Lung (tissue), 12 donors: ENCODE measurements around the gene AMBRA1. TPM values are rescaled to one million over a fixed set of nuclear protein-coding genes. Genes with fewer than 3 reads are reported as not detected.

Source experiments
- ATAC-seq: fragments of 200-7000 bp; cut with Tn5 transposase; one replicate; pipeline ENCODE4 v1.9.1; 2020; ENCODE audit warnings: moderate number of reproducible peaks; ENCODE audit not compliant: insufficient read depth, low FRiP score
- DNase-seq, 3 donors: peaks; one replicate each; pipeline ENCODE4 v3.0.0-alpha.2; 2013 to 2017
- H3K27ac ChIP-seq, 2 donors: one replicate each; pipeline ENCODE4 v1.5.1; 2013; ENCODE audit warnings: mild to moderate bottlenecking in 2 of 2, moderate library complexity in 2 of 2, control low read depth in 1 of 2, inconsistent platforms in 1 of 2, low read depth in 1 of 2, low read length in 1 of 2
- H3K27me3 ChIP-seq, 3 donors: one replicate each; pipeline ENCODE4 v1.5.1; 2013; ENCODE audit warnings: low read length in 2 of 3; ENCODE audit not compliant: control insufficient read depth in 3 of 3, insufficient read depth in 3 of 3
- H3K36me3 ChIP-seq, 4 donors: one replicate each; pipeline ENCODE4 v1.5.1; 2013; ENCODE audit warnings: low read length in 4 of 4, mild to moderate bottlenecking in 1 of 4, moderate library complexity in 1 of 4; ENCODE audit not compliant: control insufficient read depth in 4 of 4, insufficient read depth in 4 of 4
- H3K4me1 ChIP-seq, 5 donors: one replicate each; pipeline ENCODE4 v1.5.1; 2013; ENCODE audit warnings: low read length in 5 of 5, mild to moderate bottlenecking in 2 of 5, moderate library complexity in 1 of 5; ENCODE audit not compliant: control insufficient read depth in 5 of 5, insufficient read depth in 5 of 5
- H3K4me3 ChIP-seq: one replicate; pipeline ENCODE4 v1.5.1; 2013; ENCODE audit warnings: mild to moderate bottlenecking, control low read depth, moderate library complexity
- H3K9ac ChIP-seq, 2 donors: one replicate each; pipeline ENCODE4 v1.5.1; 2013; ENCODE audit warnings: low read length in 2 of 2, control low read depth in 1 of 2; ENCODE audit not compliant: insufficient read depth in 1 of 2
- H3K9me3 ChIP-seq, 4 donors: one replicate each; pipeline ENCODE4 v1.5.1; 2013; ENCODE audit warnings: low read length in 3 of 4, mild to moderate bottlenecking in 1 of 4, moderate library complexity in 1 of 4; ENCODE audit not compliant: control insufficient read depth in 4 of 4, insufficient read depth in 3 of 4
- CTCF ChIP-seq: IDR thresholded peaks from 2 replicates; pipeline ENCODE4 v1.5.1; 2012; ENCODE audit warnings: mild to moderate bottlenecking; ENCODE audit errors: control extremely low read depth, extremely low read depth
- WGBS, 2 donors: extraction: QIAGEN DNeasy Blood & Tissue Kit; methylation state at CpG; one replicate each; pipeline ENCODE4 v1.1.7; 2013; 5-methylcytosine and 5-hydroxymethylcytosine counted together
- polyA plus RNA-seq, 2 donors: library from polyadenylated mRNA; stranded (reverse); fragments of 200-250 nt; gene quantifications; one replicate each; pipeline ENCODE4 v1.2.1, GENCODE V29; 2013
- total RNA-seq, 2 donors: library from RNA; depleted of rRNA in 1 of 2; stranded (reverse); fragments of >200 nt in 1 of 2; gene quantifications; one replicate each; pipeline ENCODE4 v1.2.1, GENCODE V29; 2014 to 2021
- donor health status: control.
- donor health status: control.
- donor health status: Bipolar disorder and iron deficiency.
- donor health status: healthy.
- donor health status: DM: yes; HTN: yes; CAD: no.

The AMBRA1 gene
- total and polyA plus RNA-seq, 4 donors: 7.4 to 41.2 (median 23.7) TPM

- Histone ChIP-seq H3K9ac (no peak overlapping the region), H3K27me3 (no peaks in the 10 kb centered on the region), H3K27ac (no peak overlapping the region), H3K4me3 (no peak overlapping the region), H3K36me3 (no peaks in the 10 kb centered on the region), H3K4me1 (peaks cover 0 to 11% (median 0%) of the 10 kb centered on the region in 5 donors), H3K9me3 (no peaks in the 10 kb centered on the region)
- DNase-seq (no peak), ATAC-seq (no peak)
- no peak for TF ChIP-seq CTCF
- 90 to 100% methylated on average over 1 of the region's 1 CpG for WGBS, 2 donors
Measured at GRCh38 chr11:46477136-46477535, 116.7 kb downstream of the AMBRA1 start.

- Histone ChIP-seq H3K36me3 (no peaks in the 10 kb centered on the region), H3K4me1 (peaks cover 0 to 14% (median 0%) of the 10 kb centered on the region in 5 donors), H3K9ac (no peak overlapping the region), H3K27me3 (no peaks in the 10 kb centered on the region), H3K4me3 (no peak overlapping the region), H3K9me3 (no peaks in the 10 kb centered on the region), H3K27ac (no peak overlapping the region)
- ATAC-seq (no peak), DNase-seq (no peak)
- WGBS, 2 donors: 90 to 97% methylated on average over 5 of the region's 5 CpGs
- TF ChIP-seq CTCF: no peak
Measured at GRCh38 chr11:46475926-46476545, 117.8 kb downstream of the AMBRA1 start.

GRCh38 chr11:46475051-46475925, 118.5 kb downstream of the AMBRA1 start:
- no peaks in the 10 kb centered on the region for H3K9me3 ChIP-seq
- WGBS, 2 donors: 81 to 85% methylated on average over 7 of the region's 7 CpGs
- no peak for DNase-seq

More at GRCh38 chr11:46475051-46475925, 118.5 kb downstream of the AMBRA1 start:
- H3K4me3 ChIP-seq: no peak overlapping the region
- no peak for ATAC-seq
- no peak for TF ChIP-seq CTCF
- no peaks in the 10 kb centered on the region for H3K27me3 ChIP-seq
- no peak overlapping the region for H3K9ac ChIP-seq
- no peaks in the 10 kb centered on the region for H3K36me3 ChIP-seq
- H3K27ac ChIP-seq: no peak overlapping the region
- H3K4me1 ChIP-seq: peaks cover 0 to 14% (median 0%) of the 10 kb centered on the region in 5 donors
